A673 (cell line): ENCODE data around the gene SAP130.

Experiments
- EZH2 ChIP-seq: fragments of 200-600 bp; sonication (generic); IDR thresholded peaks from 2 replicates; pipeline ENCODE4 v1.6.1; 2017; ENCODE audit warnings: borderline replicate concordance, low read depth, mild to moderate bottlenecking, mixed read lengths, antibody characterized with exemption, low read length; ENCODE audit not compliant: poor library complexity, severe bottlenecking
- TF ChIP-seq, protein P1 (sequence below): fragments of 300-800, 200-600 bp; sonication (generic); conservative IDR thresholded peaks from 2 replicates; pipeline ENCODE4 v1.5.1; 2017; ENCODE audit warnings: low read depth, mild to moderate bottlenecking, antibody characterized with exemption, low read length, moderate library complexity, mixed read lengths

DNA sequence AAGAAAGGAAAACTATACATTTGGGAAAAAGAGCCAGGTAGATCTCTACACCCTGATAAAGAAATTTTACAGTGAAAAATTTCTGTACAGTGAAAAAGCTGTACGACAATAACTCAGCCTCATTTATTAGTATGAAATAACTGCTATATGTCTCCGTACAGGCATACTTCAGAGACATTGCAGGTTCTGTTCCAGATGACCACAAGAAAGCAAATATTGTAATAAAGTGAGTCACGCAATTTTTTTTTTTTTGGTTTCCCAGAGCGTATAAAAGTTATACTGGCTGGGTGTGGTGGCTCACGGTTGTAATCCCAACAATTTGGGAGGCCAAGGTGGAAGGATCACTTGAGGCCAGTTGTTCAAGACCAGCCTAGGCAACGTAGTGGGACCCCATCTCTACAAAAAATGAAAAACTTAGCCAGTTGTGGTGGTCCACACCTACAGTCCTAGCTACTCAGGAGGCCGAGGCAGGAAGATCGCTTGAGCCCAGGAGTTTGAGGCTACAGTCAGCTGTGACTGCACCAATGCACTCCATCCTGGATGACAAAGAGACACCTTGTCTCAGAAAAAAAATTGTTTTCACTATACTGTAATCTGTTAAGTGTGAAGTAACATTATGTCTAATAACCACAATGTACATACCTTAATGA, 113.9 kb downstream of the SAP130 start:
- no peak for TF ChIP-seq EZH2
- TF ChIP-seq, protein P1, sequence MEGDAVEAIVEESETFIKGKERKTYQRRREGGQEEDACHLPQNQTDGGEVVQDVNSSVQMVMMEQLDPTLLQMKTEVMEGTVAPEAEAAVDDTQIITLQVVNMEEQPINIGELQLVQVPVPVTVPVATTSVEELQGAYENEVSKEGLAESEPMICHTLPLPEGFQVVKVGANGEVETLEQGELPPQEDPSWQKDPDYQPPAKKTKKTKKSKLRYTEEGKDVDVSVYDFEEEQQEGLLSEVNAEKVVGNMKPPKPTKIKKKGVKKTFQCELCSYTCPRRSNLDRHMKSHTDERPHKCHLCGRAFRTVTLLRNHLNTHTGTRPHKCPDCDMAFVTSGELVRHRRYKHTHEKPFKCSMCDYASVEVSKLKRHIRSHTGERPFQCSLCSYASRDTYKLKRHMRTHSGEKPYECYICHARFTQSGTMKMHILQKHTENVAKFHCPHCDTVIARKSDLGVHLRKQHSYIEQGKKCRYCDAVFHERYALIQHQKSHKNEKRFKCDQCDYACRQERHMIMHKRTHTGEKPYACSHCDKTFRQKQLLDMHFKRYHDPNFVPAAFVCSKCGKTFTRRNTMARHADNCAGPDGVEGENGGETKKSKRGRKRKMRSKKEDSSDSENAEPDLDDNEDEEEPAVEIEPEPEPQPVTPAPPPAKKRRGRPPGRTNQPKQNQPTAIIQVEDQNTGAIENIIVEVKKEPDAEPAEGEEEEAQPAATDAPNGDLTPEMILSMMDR, result no peak
